Measurements from ENCODE around the gene RNU4-1.

- TF ChIP-seq EZH2 (IDR thresholded peaks at IDR 0.05; ENCODE audit: borderline replicate concordance, insufficient read depth, low read length, poor library complexity, severe bottlenecking) (no peak), CTCF (IDR thresholded peaks at IDR 0.05; ENCODE audit: poor library complexity, severe bottlenecking) (no peak), SMC3 (conservative IDR thresholded peaks at IDR 0.05; ENCODE audit: poor library complexity) (no peak), RAD21 (conservative IDR thresholded peaks at IDR 0.05) (no peak), EP300 (conservative IDR thresholded peaks at IDR 0.05; ENCODE audit: poor library complexity, severe bottlenecking) (no peak), MXI1 (conservative IDR thresholded peaks at IDR 0.05; ENCODE audit: poor library complexity, severe bottlenecking) (no peak), POLR2AphosphoS5 (IDR thresholded peaks at IDR 0.05) (no peak), REST (IDR thresholded peaks at IDR 0.05; ENCODE audit: borderline replicate concordance) (no peak), TAF1 (IDR thresholded peaks at IDR 0.05; ENCODE audit: low read depth) (no peak)
Measured at GRCh38 chr12:120316798-120317223, 23.8 kb upstream of the RNU4-1 start.

All from neural cell (in vitro differentiated cells).